Esophagus squamous epithelium (tissue), 4 donors: ENCODE measurements around the gene RABGEF1.

Experiments
- CTCF ChIP-seq, 6 experiments: fragments of 450-650 bp in 4 of 6; fragments of 200-600 bp in 2 of 6; sonication (generic) in 2 of 6; IDR thresholded peaks; one replicate each; pipeline ENCODE4 v1.5.1; 2016 to 2019; ENCODE audit warnings: antibody characterized with exemption in 6 of 6, mild to moderate bottlenecking in 4 of 6, moderate library complexity in 4 of 6
- POLR2A ChIP-seq, 4 donors: fragments of 450-650 bp; IDR thresholded peaks; one replicate each; pipeline ENCODE4 v1.6.1; 2017; ENCODE audit warnings: antibody characterized with exemption in 4 of 4, mild to moderate bottlenecking in 4 of 4, moderate library complexity in 3 of 4

- TF ChIP-seq CTCF (IDR thresholded peaks at IDR 0.05) (no peak), POLR2A (IDR thresholded peaks at IDR 0.05) (no peak)
These were observed 8.3 kb downstream of the RABGEF1 start for GRCh38 chr7:66748791-66749190.
